HG03060 (cell line): ENCODE data around the gene KRTAP4-3.
"Not testable (repeated sequence)": the region's sequence is repeated elsewhere in the genome, so short reads cannot be mapped to it uniquely, and the experiment has no call there.

Experiments used
- ATAC-seq: cut with Tn5 transposase; IDR thresholded peaks from one replicate; pipeline ENCODE4 v1.9.1; 2021; ENCODE audit warnings: low read depth, moderate number of reproducible peaks; ENCODE audit not compliant: unreplicated experiment

The KRTAP4-3 gene

GRCh38 chr17:41119696-41120690, 48.0 kb downstream of the KRTAP4-3 start:
- not testable (repeated sequence) for ATAC-seq

- no peak for ATAC-seq
Measured at GRCh38 chr17:41118721-41119120, 49.3 kb downstream of the KRTAP4-3 start.

DNA sequence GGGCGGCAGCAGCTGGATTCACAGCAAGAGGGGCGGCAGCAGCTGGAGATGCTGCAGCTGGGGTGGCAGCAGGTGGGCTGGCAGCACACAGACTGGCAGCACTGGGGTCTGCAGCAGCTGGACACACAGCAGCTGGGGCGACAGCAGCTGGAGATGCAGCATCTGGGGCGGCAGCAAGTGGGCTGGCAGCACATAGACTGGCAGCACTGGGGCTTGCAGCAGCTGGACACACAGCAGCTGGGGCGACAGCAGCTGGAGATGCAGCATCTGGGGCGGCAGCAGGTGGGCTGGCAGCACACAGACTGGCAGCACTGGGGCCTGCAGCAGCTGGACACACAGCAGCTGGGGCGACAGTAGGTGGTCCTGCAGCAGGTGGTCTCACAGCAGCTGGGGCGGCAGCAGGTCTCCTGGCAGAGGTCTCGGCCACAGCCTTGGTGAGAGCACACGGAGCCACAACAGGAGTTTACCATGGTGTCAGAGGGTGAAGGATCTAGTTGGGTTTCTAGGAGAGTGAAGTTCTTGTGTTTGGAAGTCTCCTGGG, 50.1 kb downstream of the KRTAP4-3 start, which contains the start of gene KRTAP4-11:
KRTAP4-11 (minus strand) TSS at position 528 of the 541 bp plus-strand sequence; CDS start at position 470, 58 bp downstream.
- not testable (repeated sequence) for ATAC-seq
